SK-N-SH treated with all-trans-retinoic acid at 6 μM for 48 hours (cell line): ENCODE results near the gene CRY1.

Source experiments
- ATAC-seq: fragments of 200-7000 bp; cut with Tn5 transposase; 3 replicates; pipeline ENCODE4 v1.9.1; 2020; ENCODE audit warnings: mild to moderate bottlenecking, moderate library complexity
- ARNTL ChIP-seq: fragments of 450-650 bp; formaldehyde crosslinking; IDR thresholded peaks from 2 replicates; pipeline ENCODE4 v1.5.0; 2020; ENCODE audit warnings: low read depth, mild to moderate bottlenecking, moderate library complexity, borderline replicate concordance
- BACH2 ChIP-seq: fragments of 250-450 bp; sonication (Bioruptor Pico); IDR thresholded peaks from 2 replicates; pipeline ENCODE4 v1.9.0; 2021; ENCODE audit warnings: mild to moderate bottlenecking, borderline replicate concordance
- CREB5 ChIP-seq: fragments of 250-450 bp; sonication (Bioruptor Pico); IDR thresholded peaks from 2 replicates; pipeline ENCODE4 v1.5.1; 2020; ENCODE audit warnings: low read depth, mild to moderate bottlenecking, moderate library complexity
- CSDC2 ChIP-seq: fragments of 250-450 bp; sonication (Bioruptor Pico); IDR thresholded peaks from 2 replicates; pipeline ENCODE4 v1.5.0; 2020; ENCODE audit warnings: mild to moderate bottlenecking, moderate library complexity
- ESRRG ChIP-seq: fragments of 250-450 bp; sonication (Bioruptor Pico); IDR thresholded peaks from 2 replicates; pipeline ENCODE4 v1.6.1; 2021; ENCODE audit warnings: mild to moderate bottlenecking
- ISL1 ChIP-seq: fragments of 250-450 bp; sonication (Bioruptor Pico); IDR thresholded peaks from 2 replicates; pipeline ENCODE4 v2.1.2; 2022; ENCODE audit warnings: mild to moderate bottlenecking, moderate library complexity
- OSR1 ChIP-seq: fragments of 250-450 bp; sonication (Bioruptor Pico); IDR thresholded peaks from 2 replicates; pipeline ENCODE4 v1.8.0; 2022; ENCODE audit warnings: moderate library complexity, mild to moderate bottlenecking, inconsistent platforms
- PATZ1 ChIP-seq: fragments of 250-450 bp; sonication (Bioruptor Pico); IDR thresholded peaks from 2 replicates; pipeline ENCODE4 v1.8.0; 2020; ENCODE audit warnings: mild to moderate bottlenecking, moderate library complexity, borderline replicate concordance
- POU6F1 ChIP-seq: fragments of 250-450 bp; sonication (Bioruptor Pico); IDR thresholded peaks from 2 replicates; pipeline ENCODE4 v1.8.0; 2021; ENCODE audit warnings: low read depth, mild to moderate bottlenecking, moderate library complexity, borderline replicate concordance
- PPARA ChIP-seq: fragments of 250-450 bp; sonication (Bioruptor Pico); IDR thresholded peaks from 2 replicates; pipeline ENCODE4 v1.5.0; 2020; ENCODE audit warnings: mild to moderate bottlenecking, borderline replicate concordance
- RARB ChIP-seq: fragments of 250-450 bp; sonication (Bioruptor Pico); IDR thresholded peaks from 2 replicates; pipeline ENCODE4 v1.8.0; 2021; ENCODE audit warnings: mild to moderate bottlenecking, moderate library complexity
- TOX ChIP-seq: fragments of 250-450 bp; sonication (Bioruptor Pico); IDR thresholded peaks from 2 replicates; pipeline ENCODE4 v1.8.0; 2021; ENCODE audit warnings: mild to moderate bottlenecking, moderate library complexity, borderline replicate concordance
- TSHZ2 ChIP-seq: fragments of 250-450 bp; sonication (Bioruptor Pico); IDR thresholded peaks from 2 replicates; pipeline ENCODE4 v1.5.0; 2020; ENCODE audit warnings: mild to moderate bottlenecking, moderate library complexity
- ZC3H10 ChIP-seq: fragments of 250-450 bp; sonication (Bioruptor Pico); IDR thresholded peaks from 2 replicates; pipeline ENCODE4 v1.5.1; 2021; ENCODE audit warnings: mild to moderate bottlenecking, moderate library complexity
- ZFP3 ChIP-seq: fragments of 250-450 bp; sonication (Bioruptor Pico); IDR thresholded peaks from 2 replicates; pipeline ENCODE4 v1.5.0; 2020; ENCODE audit warnings: mild to moderate bottlenecking, moderate library complexity
- ZNF565 ChIP-seq: fragments of 450-650 bp; formaldehyde crosslinking; conservative IDR thresholded peaks from 2 replicates; pipeline ENCODE4 v1.5.0; 2020; ENCODE audit warnings: low read depth, mild to moderate bottlenecking, moderate library complexity
- ZNF70 ChIP-seq: fragments of 450-650 bp; formaldehyde crosslinking; IDR thresholded peaks from 2 replicates; pipeline ENCODE4 v1.5.0; 2020; ENCODE audit warnings: mild to moderate bottlenecking, moderate library complexity

Gene CRY1

GRCh38 chr12:106957583-106957982, 135.8 kb downstream of the CRY1 start:
- no peak for ATAC-seq
- TF ChIP-seq ZC3H10 (CRISPR knock-in tag) (no peak), TSHZ2 (CRISPR knock-in tag) (no peak)

- ATAC-seq = peak; percentile 57
- TF ChIP-seq CREB5 (CRISPR knock-in tag) (no peak), ISL1 (CRISPR knock-in tag) (no peak), ZFP3 (0 out of 2 replicates have a peak, but pooled peaks have one; percentile 28), PATZ1 (CRISPR knock-in tag) (no peak), TSHZ2 (CRISPR knock-in tag) (no peak), ESRRG (CRISPR knock-in tag) (no peak)
Measured at GRCh38 chr12:106956048-106956578, 137.2 kb downstream of the CRY1 start.

GRCh38 chr12:106955377-106956047, 137.8 kb downstream of the CRY1 start, which contains the start of gene TMEM263:
Gene TMEM263, plus strand, starts transcription at chr12:106955907. Its CDS starts 11,210 bp downstream, at chr12:106967117.
- TF ChIP-seq TSHZ2 (CRISPR knock-in tag) (peak; percentile 48; the same call in 1 of the 2 replicates), PPARA (CRISPR knock-in tag) (no peak)
- ATAC-seq = peak; percentile 85

- no peak; the same call in 2 of the 3 replicates for ATAC-seq
- TF ChIP-seq CSDC2 (CRISPR knock-in tag) = no peak
- no peak for TF ChIP-seq POU6F1 (CRISPR knock-in tag)
- no peak for TF ChIP-seq ZNF70 (CRISPR knock-in tag)
- no peak for TF ChIP-seq RARB (CRISPR knock-in tag)
- no peak for TF ChIP-seq ZNF565 (CRISPR knock-in tag)
- TF ChIP-seq ARNTL (CRISPR knock-in tag) = no peak
- no peak for TF ChIP-seq OSR1
- no peak for TF ChIP-seq TOX (CRISPR knock-in tag)
- TF ChIP-seq ESRRG (CRISPR knock-in tag) = no peak
- no peak for TF ChIP-seq BACH2 (CRISPR knock-in tag)
- TF ChIP-seq ZFP3 = no peak
- no peak for TF ChIP-seq ISL1 (CRISPR knock-in tag)
Measured at GRCh38 chr12:106954462-106955376, 138.6 kb downstream of the CRY1 start.
